GM18861 (cell line): Measurements from ENCODE around the gene P2RX3.
"Not testable (repeated sequence)": the region's sequence is repeated elsewhere in the genome, so short reads cannot be mapped to it uniquely, and the experiment has no call there.

ENCODE experiments used
- ATAC-seq: cut with Tn5 transposase; IDR thresholded peaks from one replicate; pipeline ENCODE4 v1.9.1; 2021; ENCODE audit not compliant: unreplicated experiment

P2RX3 gene

GRCh38 chr11:57338142-57338541, at the start of gene P2RX3:
TSS of gene P2RX3 (plus strand) at chr11:57338352. CDS start at chr11:57338551, 199 bp downstream.
- no peak for ATAC-seq

DNA sequence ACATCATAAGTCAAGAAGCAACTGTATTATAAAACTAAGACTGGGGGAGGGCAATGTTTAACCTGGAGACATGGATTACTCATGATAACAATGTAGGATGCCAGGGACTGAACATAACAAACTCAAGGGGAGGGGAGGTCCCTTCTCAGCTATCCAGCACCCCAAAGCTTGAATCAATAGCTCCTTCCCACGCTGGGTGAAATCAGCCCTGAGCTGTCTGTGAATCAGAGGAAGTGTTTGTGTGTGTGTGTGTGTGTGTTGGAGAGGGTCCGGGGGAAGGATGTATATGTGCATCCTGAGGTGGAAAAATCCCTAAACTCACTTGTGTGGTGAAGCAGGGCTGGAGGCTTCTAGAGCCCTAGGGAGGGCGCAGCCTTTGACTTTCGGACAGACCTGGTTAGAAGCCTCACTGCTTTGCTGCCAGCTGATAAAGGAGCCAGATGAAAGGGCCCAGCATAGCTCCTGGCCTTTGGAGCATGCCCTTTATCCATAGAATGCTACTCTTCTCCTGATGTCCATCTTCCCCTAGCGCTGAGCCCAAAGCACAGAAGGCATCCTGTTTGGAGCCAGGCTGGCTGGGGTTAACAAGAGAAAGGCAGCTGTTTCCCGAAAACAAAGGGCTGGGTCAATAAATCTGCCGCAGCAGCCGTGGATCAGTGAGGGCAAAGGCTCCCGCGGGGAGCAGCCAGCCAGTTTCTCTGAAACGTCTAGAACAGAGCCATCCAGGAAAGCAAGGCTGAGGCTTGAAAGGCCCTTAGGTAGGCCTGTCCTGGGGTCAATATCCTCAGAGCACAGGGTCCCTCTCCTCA, 49.2 kb upstream of the P2RX3 start:
- no peak for ATAC-seq

DNA sequence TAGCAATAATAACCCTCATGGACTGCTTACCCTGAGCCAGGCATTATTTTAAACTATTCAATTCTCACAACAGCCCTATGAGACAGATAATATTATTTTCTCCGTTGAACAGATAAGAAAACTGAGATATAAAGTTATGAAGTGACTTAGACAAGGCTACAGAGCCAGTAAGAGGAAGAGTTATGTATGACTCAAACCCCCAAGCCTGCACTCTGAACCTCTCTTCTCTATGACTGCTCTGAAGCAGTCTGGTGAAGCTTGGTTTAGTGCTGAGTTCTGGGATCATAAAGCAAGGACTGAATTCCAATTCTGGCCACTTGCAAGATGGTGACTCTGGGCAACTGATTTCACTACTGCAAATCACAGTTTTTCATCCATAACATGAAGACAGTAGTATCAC, 47.9 kb upstream of the P2RX3 start:
- ATAC-seq = no peak

- ATAC-seq = no peak
Measured at GRCh38 chr11:57294225-57295131, 43.7 kb upstream of the P2RX3 start.

- ATAC-seq = not testable (repeated sequence)
Measured at GRCh38 chr11:57296205-57296604, 41.9 kb upstream of the P2RX3 start.

DNA sequence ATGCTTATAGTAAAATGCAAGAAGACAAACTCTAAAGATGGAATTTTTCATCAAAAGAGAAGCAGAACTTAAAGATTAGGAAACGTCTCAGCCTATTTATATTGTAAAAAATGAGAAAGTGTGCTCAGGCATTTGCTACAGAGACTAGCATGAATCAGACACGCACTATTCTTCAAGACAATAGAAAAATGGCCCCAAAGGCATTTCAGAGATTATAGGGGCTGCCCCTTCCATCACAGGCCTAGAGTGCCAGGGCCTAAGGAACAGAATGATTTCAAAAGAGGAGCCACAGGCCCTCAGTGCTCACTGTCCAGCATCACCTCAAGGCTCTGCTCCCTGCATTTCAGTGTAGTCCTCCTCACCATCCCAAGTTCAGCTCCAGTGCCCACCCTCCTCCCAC, 40.9 kb upstream of the P2RX3 start:
- ATAC-seq = no peak

GRCh38 chr11:57299150-57299737, 38.9 kb upstream of the P2RX3 start:
- ATAC-seq = no peak

DNA sequence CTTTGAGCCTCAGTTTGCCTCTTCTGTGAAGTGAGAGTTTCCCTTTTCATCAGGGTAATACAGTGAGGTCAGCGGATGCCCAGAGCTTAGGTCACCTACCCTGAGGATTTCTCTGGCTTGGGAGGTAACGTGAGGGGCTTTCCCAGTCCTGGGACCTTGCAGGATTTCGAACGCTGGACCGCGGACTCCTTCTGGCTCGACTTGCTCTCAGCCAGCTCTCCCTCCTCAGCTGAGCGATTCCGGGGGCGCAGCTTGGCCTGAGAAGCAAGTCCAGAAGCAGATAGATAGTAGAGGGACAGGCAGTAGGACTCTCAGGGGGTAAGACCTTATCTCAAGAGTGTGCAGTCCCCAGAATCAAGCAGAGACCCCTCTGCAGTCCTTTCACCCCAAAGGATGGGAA, 37.4 kb upstream of the P2RX3 start:
- no peak for ATAC-seq

DNA sequence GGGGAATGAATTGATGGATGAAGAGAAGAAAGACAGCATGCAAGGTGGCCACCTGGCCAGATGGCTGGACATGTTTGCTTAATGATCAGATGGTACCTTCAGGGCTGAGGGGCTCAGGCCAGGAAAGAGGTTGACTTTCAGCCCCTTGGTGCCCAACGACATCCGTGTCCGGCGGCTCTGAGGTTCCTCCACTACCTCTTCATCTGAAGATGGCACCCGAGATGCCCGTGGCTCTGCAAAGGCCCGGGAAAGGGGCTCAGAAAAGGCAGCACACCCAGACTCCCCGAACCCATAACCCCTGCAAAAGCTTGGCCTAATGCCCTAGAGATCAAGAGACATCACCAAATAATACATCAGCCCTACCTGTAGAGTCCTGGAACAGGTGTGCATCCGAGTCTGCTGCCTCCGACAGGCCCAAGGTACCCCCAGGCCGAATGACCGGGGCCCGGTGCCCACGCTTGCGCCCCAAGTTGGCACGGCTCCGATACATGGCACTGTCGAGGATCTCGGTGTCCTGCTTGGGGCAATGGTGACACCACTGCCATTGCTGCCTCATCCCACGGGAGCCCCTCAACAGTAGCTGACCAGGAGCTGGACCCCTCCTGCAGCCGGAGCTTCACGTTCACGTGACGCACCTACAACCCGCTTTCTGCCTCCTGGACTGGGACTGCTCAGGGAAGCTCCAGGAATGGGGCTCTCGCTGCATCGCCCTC, 36.3 kb upstream of the P2RX3 start:
- no peak for ATAC-seq

- no peak for ATAC-seq
Measured at GRCh38 chr11:57302489-57302888, 35.7 kb upstream of the P2RX3 start.

GRCh38 chr11:57303280-57303989, 34.7 kb upstream of the P2RX3 start:
- no peak for ATAC-seq

DNA sequence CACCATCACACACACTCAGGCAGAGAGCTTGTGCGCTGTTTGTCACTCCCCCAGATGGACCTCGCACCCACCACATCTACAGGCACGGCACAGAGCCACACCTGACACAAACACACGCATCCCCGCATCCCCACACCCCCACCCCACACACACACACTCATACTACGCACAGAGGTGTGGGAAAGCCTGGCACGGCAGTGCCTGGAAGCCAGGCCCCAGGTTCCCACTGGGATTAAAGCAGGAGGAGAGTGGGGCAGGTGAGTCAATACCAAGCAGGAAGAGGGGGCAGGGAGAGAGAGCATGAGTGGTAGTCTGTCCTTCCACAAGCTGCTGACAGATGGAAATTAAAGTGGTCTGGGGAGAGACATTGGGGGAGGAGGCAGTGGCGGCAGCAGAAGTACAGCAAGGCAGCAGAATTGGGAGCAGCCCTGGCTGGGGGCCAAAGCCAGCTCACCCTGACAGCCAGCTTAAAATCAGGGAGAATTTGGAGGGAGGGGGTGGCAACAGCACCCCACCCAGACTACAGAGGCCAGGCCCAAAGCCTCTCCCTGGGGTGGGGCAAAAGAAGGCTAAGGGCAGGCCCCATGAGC, 34.1 kb upstream of the P2RX3 start:
- no peak for ATAC-seq

GRCh38 chr11:57305523-57305922, 32.6 kb upstream of the P2RX3 start:
- no peak for ATAC-seq

- ATAC-seq = no peak
Measured at GRCh38 chr11:57306161-57306876, 31.8 kb upstream of the P2RX3 start.

GRCh38 chr11:57306940-57307565, 31.1 kb upstream of the P2RX3 start:
- no peak for ATAC-seq

DNA sequence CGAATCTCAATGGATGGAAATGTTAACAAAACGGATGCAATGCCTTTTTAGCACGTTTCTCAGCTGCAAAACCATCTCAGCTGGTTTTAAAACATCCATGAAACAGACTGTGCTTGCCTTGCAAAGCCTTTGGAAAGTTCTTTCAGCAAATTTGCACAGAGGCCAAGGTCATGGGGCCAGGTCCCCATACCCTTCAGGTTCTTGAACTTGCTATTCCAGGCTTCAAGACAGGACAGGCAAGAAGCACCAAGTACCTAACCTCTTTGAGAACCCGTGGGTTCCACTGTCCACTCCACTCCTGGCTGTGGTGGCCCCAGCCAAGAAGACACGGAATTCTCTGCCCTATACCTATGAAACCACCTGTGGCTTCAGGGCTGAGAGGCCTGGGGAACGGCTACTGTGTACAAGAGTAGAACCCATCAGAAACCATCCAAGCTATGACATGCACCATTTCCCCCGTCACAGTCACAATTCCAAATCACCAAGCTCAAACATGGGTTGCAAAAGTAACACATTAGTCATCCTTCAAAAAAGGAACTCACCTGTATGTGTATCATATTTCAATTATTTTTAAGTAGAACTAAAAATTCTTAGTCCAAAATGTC, 30.4 kb upstream of the P2RX3 start:
- no peak for ATAC-seq

- no peak for ATAC-seq
Measured at GRCh38 chr11:57308426-57309060, 29.6 kb upstream of the P2RX3 start.
